ENCODE data around the gene TDRD7. TPM values are rescaled to one million over a fixed set of nuclear protein-coding genes. Genes with fewer than 3 reads are reported as not detected.

The TDRD7 gene
- total and polyA plus RNA-seq, 2 of the 8 experiments (the other 6 are each of a cell fraction or from before 2014, with no cell fraction given) = 1.2 to 2.3 TPM

DNA sequence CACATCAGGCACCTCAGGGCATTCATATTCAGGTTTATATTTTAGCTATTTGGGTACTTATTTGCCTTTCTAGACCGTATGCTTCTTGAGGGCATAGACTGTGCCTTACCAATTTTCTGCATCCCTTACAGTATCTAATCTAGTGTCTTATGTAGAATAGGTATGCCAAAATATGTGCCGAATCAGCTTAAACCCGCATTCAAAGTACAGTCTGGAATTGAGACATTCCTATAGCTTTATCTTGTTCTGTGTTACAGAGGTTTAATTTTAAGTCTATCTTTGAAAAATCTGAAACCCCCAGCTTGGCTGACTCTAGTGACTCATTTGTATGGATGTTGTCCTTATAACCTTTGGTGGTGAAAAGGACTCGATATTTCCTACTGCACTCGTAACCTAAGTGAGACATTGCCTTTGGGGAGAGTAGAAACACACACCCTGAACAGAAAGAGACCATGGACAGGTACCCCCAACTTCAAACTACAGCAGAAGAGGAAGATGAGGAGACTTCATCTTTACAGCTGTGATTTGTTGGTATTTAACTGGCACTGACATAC lies 62.6 kb downstream of the TDRD7 start (continued):
- no peak for TF ChIP-seq RFX5 (IDR thresholded peaks at IDR 0.05; ENCODE audit: borderline replicate concordance, low read depth, low read length)

Data from H1 (cell line).